ENCODE measurements around the gene POLA1.
A peak's percentile ranks its signal among the peaks of the same experiment; 100 is the strongest.

The POLA1 gene

DNA sequence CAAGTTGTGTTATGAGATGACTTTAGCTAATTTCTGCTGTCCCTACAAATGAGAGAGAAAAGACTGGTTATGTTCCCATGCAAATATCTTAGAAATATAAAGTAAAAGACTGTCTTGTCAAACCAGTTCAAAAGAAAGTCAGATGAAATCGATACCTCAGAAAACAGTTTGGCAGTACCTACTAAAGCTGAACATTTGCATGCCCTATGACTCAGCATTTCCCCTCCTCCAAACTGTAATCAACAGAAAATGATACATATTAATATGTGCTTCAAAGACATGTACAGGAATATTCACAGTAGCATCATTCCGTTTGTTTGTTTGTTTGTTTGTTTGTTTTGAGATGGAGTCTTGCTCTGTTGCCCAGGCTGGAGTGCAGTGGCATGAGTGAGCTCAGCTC, 231.7 kb downstream of the POLA1 start:
- intact Hi-C loops (cut with DNase I), result no loop called here
- DNase-seq, result no peak

DNA sequence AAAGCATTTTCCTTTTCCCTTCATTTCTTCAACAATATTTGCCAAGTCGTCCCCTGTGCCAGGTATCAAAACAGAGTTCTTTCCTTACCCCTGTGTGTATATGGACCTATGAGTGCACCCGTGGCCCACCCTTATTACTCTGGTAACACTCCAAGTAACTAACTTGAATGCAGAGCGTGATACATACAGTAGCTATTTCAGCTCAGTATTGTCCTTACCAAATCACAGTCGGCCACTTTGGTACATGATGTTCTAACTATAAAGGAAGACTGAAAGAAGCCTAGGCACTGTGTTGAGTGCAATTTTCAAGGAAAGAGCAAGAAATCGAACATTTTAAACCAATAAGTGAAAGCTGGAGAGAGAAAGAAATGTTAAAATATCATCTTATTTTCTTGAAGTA, 233.7 kb downstream of the POLA1 start:
- no peak for DNase-seq
- intact Hi-C loops (cut with DNase I), result no loop called here

DNA sequence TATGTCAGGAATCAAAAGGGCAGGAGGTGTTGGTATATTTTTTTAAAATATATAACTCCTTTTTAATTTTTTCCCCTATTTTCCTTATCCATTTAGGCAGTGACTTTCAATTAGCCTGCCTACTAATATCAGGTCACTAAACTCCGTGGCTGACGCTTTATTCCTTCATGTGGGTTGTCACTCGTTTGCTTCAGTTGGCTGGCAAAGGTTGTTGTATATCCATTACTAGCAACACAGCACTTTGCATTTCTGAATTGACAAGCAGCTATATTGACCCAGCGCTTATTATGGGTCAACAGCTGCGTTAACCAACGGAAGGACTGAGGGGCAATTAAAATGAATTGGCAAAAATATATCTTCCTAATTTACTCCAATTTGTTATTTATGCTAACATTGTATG, 234.4 kb downstream of the POLA1 start:
- intact Hi-C loops (cut with DNase I), result no loop called here
- DNase-seq, result no peak

DNA sequence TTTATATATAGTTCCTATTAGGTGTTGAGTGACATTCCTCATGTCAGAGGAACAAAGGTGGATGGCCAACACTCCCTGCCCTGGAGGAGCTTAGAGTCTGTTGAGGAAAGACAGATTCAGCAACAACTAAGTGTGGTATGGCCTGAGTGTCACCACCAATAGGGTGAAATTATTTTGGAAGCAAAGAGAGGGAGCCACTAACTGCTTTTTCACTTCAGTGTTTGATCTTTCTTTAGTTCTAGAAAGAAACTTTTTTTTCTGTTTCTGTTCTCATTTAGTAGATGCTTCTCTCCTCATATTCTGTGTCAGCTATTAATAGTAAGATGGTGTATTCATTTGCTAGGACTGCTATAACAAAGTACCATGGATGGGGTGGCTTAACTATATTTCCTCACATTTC, 240.6 kb downstream of the POLA1 start:
- DNase-seq, result no peak
- intact Hi-C loops (cut with DNase I), result no loop called here

DNA sequence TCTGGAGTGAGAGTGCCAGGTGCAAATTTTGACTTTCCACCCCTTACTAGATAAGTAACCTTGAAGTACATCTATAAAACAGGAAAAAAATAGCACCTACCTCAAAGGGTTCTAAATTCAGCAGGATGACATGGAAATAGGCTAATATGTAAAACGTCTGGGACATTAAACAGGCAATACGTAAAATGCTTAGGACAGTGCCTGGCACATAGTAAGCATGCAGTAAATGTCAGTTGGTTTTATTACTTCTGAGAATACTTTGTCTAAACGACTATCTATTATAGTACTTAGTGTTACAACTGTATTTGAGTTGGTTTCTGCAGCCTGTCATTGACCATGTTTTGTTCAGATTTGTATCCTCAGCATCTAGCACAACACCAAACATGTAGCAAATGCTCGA, 251.3 kb downstream of the POLA1 start:
- intact Hi-C loops (cut with DNase I), result no loop called here
- DNase-seq, result no peak

DNA sequence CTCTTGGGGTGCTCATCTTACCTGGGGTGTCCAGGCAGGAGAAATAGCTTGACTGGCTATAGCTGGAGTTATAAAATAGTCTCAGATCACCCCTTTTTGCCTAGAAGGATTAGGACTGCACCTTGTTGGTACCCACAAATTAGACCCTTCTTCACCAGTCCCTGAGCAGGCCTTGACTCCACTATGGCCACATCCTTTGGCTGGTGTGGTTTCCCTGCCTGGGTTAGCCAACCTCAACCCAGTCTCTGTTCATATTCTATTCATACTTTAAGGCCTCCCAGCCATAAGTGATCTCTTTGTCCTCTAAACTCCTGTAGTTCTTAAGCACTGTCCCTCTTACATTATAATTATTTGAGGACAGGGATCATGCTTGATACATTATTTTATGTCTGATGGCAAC, 252.7 kb downstream of the POLA1 start:
- intact Hi-C loops (cut with DNase I), result no loop called here
- no peak for DNase-seq

DNA sequence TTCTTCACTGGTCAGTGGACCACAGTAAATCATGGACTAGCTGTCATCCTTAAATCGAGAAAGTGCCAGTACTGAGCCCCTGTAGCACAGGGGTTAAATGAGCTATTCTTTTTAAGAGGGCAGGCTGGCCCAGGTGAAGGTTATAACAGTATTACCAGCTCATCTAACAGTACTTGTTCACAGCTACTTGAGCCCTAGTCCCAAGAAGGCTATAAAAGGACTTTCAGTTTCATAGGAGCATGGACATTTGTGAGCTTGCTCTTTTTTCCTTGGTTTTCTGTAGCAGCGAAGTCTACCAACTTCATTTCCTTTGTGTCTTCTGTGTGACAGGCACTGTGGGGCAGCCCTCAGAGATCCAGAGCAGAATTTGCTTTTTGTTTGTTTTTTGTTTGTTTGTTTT, 261.0 kb downstream of the POLA1 start:
- intact Hi-C loops (cut with DNase I), result no loop called here
- no peak for DNase-seq

DNA sequence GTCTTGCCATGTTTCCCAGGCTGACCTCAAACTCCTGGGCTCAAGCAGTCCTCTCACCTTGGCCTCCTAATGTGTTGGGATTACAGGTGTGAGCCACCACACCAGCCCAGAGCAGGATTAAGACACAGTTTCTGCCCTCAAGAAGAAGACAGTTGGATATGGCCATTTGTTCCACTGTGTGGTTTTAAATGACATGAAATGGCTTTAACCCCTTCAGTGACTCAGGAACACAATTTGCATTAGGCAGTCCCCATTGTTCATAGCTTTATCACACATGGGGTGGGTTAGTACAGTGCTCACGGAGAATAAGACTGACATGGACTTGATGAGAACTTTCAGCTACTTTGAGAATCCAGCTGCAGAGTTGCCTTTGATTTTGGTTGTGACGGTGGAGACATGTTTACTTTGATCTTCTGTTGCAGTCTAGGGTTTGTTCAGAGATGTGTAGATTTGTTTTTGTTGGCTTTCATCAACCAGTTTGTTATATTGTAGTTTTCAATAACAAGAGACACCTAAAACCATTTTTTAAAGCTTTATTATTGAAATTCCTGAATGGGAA, 261.7 kb downstream of the POLA1 start:
- intact Hi-C loops (cut with DNase I), result no loop called here
- DNase-seq, result no peak

DNA sequence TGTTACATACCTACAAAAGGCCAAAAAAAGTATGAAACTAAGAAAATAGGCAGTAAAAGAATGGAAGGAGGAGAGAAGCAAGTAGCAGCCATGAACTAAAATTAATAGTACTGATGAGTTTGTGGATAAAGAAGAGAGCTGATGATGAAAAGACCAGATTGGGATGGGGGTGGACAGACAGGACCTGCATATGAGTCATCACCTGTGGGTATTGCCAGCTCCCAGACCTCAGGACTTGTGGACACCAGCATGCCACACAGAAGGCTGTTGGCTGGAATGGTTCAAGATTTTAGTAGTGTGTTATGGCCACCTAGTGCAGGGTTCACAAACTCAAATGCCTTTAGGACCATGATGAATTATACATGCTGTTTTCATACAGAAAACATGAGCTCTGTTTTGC, 263.1 kb downstream of the POLA1 start:
- intact Hi-C loops (cut with DNase I), result no loop called here
- no peak for DNase-seq

DNA sequence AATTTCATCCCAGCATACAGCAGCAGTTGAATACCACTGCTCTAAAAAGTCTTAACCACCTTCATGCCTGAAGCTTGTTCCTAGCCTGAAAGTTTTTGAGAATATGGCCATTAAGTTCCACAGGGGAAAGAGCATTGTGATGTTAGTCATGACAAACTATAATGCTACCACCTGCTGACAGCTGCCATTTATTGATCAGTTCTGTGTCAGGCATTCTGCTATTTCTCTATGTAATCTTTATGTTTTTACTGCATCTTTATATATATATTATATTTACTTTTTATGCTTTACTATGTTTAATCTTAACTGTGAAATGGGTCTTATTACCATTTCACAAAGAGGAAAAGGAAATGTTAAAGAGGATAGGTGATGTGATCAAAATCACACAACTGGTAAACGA, 268.1 kb downstream of the POLA1 start:
- intact Hi-C loops (cut with DNase I), result no loop called here

DNA sequence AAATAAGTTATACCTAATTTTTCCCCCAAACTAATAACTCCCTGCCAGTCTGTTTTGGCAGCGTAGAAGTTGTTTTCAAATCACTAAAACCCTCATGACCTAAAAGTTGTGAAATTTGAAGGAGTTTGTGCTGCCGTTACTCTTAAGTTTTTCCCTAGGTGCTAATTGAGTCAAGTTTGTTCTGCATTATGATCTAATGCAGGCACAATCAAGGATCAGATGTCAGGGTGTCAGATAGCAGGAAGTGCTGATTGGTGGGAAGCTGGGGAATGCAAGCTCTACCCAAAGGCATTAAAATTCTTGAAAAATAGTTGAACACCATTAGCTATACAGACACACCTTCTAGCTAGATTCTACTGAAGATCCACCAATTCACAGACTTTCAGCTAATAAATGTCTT, 270.1 kb downstream of the POLA1 start:
- DNase-seq, result no peak
- intact Hi-C loops (cut with DNase I), result no loop called here

More for the DNA sequence above, 268.1 kb downstream of the POLA1 start:
- DNase-seq, result no peak

DNA sequence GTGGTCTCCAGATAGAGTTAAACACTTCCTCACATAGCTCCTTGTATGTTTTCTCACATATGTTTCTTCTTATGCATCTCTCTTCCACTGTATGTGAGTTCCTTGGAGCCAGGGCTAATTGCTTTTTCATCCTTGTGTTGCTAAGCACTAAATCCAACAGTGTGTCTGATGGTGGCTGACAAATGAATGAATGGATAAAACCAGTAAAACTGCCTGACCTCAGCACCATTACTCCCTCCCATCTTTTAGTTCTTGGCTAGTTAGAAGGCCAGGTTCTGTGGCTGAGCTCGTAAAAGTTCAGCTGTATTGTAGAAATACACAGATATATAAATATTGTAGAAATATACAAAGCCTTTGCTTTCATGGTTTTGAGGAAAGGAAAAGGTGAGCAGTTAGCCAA, 271.7 kb downstream of the POLA1 start:
- no peak for DNase-seq
- intact Hi-C loops (cut with DNase I), result no loop called here

DNA sequence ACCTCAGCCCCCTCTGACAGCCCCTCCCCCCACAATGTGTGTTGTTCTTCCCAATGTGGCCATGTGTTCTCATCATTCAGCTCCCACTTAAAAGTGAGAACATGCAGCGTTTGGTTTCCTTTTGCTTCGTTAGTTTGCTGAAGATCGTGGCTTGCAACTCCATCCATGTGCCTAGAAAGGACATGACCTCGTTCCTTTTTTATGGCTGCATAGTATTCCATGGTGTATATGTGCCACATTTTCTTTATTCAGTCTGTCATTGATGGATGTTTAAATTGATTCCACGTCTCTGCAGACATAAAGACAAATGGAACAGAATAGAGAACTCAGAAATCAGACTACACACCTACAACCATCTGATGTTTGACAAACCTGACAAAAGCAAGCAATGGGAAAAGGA, 276.1 kb downstream of the POLA1 start:
- intact Hi-C loops (cut with DNase I), result no loop called here

DNA sequence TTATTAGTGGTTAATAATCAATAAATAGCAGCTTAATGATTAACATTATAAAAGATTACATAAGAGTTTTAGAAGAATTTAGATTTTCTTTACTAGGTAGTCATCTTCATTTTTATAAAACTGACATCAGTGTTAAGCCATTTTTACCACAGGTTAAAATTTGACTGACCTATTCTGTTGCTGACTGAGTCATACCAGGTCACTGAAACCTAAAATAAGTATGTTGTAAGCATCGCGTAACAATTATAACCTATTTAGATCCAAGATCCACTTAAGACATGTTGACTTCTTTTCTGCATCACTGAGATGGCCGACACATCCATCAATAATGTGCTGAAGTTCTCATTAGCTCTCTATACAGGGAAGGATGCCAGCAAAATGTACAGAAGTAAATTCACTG, 285.4 kb downstream of the POLA1 start:
- intact Hi-C loops (cut with DNase I), result no loop called here
- no peak for DNase-seq

More for the DNA sequence above, 276.1 kb downstream of the POLA1 start:
- no peak for DNase-seq

DNA sequence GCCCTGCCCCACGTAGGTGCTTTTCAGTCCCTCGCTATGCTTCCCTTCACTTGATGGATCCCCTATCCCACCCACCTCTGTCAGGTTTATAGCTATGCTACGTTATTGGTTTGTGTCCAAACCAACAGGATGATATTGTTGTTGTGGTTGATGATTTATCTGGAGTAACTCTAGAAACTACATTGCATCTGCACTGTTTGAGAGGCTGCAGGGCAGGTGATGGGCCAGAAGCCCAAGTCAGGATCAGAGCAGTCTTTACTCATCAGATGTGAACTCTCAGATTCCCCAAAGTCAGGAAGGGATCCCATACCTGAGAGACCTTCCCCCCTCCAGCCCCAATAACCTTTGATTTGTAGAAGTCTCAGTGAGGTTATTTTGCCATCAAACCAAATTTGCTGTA, 287.3 kb downstream of the POLA1 start:
- DNase-seq, result no peak
- intact Hi-C loops (cut with DNase I), result no loop called here

DNA sequence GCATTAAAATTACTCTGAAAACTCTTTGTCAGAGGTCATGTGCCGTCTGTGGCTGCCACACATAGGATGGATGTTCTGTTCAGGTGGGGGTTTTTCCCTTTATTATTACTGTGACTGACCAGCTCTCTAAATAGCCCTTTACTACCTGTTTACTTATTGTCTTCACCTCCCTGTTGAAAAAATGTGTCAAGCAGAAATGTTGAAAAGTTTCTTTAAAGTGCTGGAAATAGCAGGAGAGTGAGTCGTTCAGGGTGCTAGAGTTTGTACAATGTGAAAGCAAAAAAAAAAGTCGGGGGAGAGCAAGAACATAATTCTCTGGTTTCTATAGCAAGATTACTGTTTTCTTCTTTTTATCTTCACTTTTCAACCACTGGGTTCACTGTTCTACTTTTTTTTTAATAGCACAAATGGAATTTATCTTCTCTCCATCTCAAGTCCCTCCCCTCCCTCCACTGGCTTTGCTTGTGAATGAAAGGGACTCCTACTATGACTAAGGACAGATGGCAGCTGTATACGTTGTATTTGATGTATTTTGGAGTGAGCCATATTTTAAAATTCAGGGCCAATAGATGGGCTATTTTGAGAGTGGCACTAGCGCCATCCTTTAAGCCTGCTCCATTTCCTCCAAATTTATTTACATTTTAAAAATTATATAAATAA, 288.7 kb downstream of the POLA1 start:
- DNase-seq, result no peak
- intact Hi-C loops (cut with DNase I), result no loop called here

DNA sequence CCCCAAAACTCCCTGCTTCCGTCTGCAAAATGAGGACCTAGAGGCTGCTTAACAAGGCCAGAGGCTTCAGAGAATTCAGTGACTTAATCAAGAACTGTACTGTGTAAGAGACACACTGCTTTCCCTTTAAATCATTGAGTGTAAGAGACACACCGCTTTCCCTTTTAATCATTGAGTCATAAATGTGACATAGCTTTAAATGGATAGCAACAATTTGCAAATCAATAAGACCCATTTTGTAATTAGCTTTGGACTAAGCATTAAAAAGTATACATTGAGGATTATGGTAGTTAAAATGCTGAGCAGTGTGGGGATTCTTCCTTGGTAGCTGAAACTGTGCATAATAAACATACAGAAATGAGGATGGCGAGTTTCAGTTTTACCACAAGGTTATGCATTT, 290.2 kb downstream of the POLA1 start:
- intact Hi-C loops (cut with DNase I), result no loop called here
- DNase-seq, result no peak

DNA sequence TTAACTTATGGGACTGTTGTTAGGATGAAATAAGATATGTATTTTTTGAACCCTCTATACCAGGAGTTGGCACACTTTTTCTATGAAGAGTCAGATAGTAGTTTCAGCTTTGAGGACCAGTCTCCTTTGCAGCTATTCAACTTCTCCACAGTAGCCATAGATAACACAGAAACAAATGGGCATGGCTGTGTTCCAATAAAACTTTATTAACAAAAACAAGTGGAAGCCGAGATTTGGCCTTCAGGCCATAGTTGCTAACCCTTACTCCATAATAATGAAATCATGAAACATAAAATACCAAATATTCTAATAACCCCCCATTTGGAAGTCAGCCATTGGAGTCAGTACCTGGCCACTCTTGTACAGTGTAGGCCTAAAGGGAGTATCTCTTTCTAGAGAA, 291.4 kb downstream of the POLA1 start:
- DNase-seq, result no peak
- intact Hi-C loops (cut with DNase I), result no loop called here

DNA sequence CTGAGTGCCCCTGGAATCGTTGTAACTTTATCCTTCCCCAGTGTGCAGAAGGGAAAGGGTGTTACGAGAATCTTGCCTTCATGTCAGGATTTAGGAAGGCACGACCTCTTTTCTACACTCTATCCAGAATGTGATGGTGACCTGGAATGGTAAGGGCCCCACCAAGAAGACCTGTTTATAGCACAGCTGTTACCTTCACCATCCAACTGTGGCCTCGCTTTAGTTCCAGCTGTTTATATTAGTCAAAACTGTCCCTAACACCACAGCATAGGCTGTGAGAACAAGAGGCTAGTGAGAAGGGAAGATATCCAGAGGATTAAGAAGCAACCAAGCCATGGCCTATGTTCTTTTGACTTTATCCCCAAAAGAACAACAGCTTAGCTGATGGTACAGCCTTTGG, 294.0 kb downstream of the POLA1 start:
- intact Hi-C loops (cut with DNase I), result no loop called here
- DNase-seq, result no peak

DNA sequence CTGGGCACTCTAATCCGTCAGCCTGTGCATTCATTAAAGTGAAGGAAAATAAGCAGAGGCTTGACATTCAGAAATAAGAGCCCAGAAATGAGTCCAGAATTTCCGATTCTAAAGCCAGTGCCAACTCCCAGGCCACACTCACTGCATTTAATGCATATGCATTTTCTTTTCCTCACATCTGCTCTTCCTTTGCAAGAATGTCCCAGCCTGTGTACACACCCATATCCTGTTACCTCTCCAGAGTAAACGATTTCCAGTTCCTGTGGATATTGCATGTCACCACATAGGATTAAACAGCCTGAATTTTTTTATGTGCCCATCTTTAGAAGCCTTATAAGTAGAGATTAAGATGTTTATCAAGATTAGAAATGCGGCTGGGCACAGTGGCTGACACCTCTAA, 294.6 kb downstream of the POLA1 start:
- no peak for DNase-seq
- intact Hi-C loops (cut with DNase I), result no loop called here

DNA sequence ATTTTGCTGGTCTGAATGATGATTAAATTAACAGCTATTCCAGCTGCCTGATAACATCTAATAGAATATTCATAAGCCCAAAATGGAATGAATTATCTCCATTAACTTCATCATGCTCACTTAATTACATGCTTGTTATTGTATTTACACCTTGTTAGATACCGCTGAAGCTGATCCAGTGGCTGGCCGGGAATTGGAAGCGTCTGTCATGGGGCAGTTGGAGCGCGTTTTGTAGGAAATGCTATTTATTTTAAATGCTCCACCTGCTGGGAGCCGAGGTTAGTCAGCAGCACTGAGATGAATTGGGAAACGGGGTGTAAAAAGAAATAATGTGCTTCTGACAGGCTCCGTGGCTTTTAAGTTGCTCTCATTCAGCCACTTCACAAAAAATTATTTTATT, 296.8 kb downstream of the POLA1 start:
- intact Hi-C loops (cut with DNase I), result no loop called here
- peak in 5 of 42 donors; percentile 14 to 58 (median 29) for DNase-seq

DNA sequence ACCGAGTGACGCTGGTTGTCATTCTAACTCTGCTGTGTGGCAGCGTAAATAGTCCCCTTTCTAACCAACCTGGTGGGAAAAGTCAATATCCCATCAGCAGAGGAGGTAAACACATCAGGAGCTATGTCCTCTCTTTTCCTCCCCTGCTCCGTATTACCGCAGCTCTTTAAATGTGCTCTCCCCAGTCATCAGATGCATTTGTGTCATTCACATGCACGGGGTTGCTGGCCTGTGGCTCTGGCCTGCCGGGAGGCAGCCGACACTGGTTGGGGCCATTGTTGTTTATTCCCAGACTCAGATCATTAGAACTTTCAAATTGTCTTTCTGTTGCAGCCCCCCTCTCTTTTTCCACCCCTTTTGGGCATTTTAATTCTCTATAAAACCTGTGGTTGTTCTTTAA, 300.2 kb downstream of the POLA1 start:
- DNase-seq, result no peak
- intact Hi-C loops (cut with DNase I), result no loop called here
